HUES48 (cell line): ENCODE measurements around the gene CYP2C18.
"Not testable (repeated sequence)": the region's sequence is repeated elsewhere in the genome, so short reads cannot be mapped to it uniquely, and the experiment has no call there.

Experiments used
- H3K27ac ChIP-seq: one replicate; pipeline ENCODE4 v1.7.0; 2013; ENCODE audit warnings: low read depth, low read length, inconsistent platforms
- H3K27me3 ChIP-seq: 2 replicates; pipeline ENCODE4 v1.6.1; 2013; ENCODE audit warnings: mild to moderate bottlenecking, low read length; ENCODE audit not compliant: control insufficient read depth, insufficient read depth
- H3K36me3 ChIP-seq: 2 replicates; pipeline ENCODE4 v1.6.1; 2013; ENCODE audit warnings: low read length; ENCODE audit not compliant: control insufficient read depth, insufficient read depth
- H3K4me1 ChIP-seq: 2 replicates; pipeline ENCODE4 v1.6.1; 2013; ENCODE audit warnings: mild to moderate bottlenecking, low read length; ENCODE audit not compliant: control insufficient read depth, insufficient read depth
- H3K4me3 ChIP-seq: 2 replicates; pipeline ENCODE4 v1.5.1; 2013; ENCODE audit warnings: mild to moderate bottlenecking, low read depth, low read length
- H3K9ac ChIP-seq: 2 replicates; pipeline ENCODE4 v1.6.1; 2013; ENCODE audit warnings: mild to moderate bottlenecking, low read depth, low read length, moderate library complexity
- H3K9me3 ChIP-seq: 2 replicates; pipeline ENCODE4 v1.6.1; 2013; ENCODE audit warnings: low read length; ENCODE audit not compliant: control insufficient read depth, insufficient read depth

The CYP2C18 gene

DNA sequence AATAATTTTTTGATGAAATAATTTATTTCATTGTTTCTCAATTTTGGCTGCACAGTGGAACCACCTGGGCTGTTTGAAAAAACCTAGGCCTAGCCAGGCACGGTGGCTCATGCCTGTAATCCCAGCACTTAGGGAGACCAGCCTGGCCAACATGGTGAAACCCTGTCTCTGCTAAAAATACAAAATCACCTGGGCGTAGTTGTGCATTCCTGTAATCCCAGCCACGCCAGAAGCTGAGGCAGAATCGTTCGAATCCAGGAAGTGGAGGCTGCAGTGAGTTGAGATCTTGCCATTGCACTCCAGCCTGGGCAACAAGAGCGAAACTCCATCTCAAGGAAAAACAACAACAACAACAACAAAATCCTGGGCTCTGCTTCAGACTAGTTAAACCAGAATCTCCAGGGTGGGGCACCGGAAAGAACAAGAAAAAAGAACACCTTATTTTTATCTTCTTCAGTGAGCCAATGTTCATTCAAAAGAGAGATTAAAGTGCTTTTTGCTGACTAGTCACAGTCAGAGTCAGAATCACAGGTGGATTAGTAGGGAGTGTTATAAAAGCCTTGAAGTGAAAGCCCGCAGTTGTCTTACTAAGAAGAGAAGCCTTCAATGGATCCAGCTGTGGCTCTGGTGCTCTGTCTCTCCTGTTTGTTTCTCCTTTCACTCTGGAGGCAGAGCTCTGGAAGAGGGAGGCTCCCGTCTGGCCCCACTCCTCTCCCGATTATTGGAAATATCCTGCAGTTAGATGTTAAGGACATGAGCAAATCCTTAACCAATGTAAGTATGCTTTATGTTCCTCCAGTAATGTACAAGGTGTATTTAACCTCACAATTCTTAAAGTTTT, at the start of gene CYP2C18:
Gene CYP2C18, plus strand, starts transcription at position 516 of the 841 bp plus-strand sequence. Its CDS starts 91 bp downstream, at position 607.
- Histone ChIP-seq H3K36me3 (no peaks in the 10 kb centered on the region), H3K27me3 (no peaks in the 10 kb centered on the region), H3K4me1 (no peaks in the 10 kb centered on the region), H3K9ac (no peak within 1 kb of the TSS), H3K9me3 (no peaks in the 10 kb centered on the region), H3K27ac (no peak within 1 kb of the TSS), H3K4me3 (no peak within 1 kb of the TSS)

DNA sequence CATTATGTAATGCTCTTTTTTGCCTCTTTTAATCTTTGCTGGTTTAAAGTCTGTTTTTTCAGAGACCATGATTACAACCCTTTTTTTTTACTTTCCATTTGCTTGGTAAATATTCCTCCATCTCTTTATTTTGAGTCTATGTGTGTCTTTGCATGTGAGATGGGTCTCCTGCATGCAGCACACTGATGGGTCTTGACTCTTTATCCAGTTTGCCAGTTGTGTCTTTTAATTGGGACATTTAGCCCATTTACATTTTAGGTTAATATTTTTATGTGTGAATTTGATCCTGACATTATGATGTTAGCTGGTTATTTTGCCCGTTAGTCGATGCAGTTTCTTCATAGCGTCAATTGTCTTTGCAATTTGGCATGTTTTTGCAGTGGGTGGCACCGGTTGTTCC, 45.4 kb upstream of the CYP2C18 start:
- H3K9me3 ChIP-seq, H3K27me3 ChIP-seq, H3K4me3 ChIP-seq, H3K27ac ChIP-seq, H3K9ac ChIP-seq, H3K4me1 ChIP-seq, H3K36me3 ChIP-seq: not testable (repeated sequence)

DNA sequence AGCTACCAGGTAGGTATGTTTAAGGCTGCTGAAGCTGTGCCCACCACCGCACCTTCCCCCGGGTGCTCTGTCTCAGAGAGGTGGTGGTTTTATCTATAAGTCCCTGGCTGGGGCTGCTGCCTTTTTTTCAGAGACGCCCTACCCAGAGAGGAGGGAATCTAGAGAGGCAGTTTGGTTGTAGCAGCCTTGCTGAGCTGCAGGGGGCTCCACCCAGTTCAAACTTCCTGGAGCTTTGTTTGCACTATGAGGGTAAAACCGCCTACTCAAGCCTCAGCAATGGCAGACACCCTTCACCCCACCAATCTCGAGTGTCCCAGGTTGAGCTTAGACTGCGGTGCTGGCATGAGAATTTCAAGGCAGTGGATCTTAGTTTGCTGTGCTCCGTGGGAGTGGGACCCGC, 43.6 kb upstream of the CYP2C18 start:
- Histone ChIP-seq H3K4me3 (no peak overlapping the region), H3K27ac (no peak overlapping the region), H3K9ac (no peak overlapping the region), H3K9me3 (peaks cover 7% of the 10 kb centered on the region; the same call in 1 of the 2 replicates), H3K4me1 (no peaks in the 10 kb centered on the region), H3K36me3 (no peaks in the 10 kb centered on the region), H3K27me3 (no peaks in the 10 kb centered on the region)

GRCh38 chr10:94640562-94640961, 43.0 kb upstream of the CYP2C18 start:
- Histone ChIP-seq H3K27me3 (no peaks in the 10 kb centered on the region), H3K9ac (no peak overlapping the region), H3K4me3 (no peak overlapping the region), H3K27ac (no peak overlapping the region), H3K4me1 (no peaks in the 10 kb centered on the region), H3K36me3 (no peaks in the 10 kb centered on the region), H3K9me3 (peaks cover 7% of the 10 kb centered on the region; the same call in 1 of the 2 replicates)

DNA sequence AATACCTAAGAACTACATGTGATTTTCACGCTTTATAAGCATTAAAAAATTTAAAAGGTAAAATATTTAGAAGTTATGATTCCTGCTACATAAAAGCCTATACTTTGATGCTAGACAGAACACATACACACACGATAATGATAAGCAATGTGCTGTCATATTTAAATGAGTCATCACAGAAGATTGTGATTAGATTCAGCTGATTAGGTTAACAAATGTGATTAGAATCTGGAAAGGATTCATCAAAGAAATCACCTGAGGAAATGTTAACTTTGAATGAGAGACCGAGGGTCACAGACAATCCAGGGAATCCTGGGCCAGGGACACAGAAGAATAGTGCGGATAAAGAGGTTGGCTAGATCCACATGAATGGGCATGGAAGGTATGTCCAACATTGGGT, 42.0 kb upstream of the CYP2C18 start:
- Histone ChIP-seq H3K4me1 (no peaks in the 10 kb centered on the region), H3K9me3 (peaks cover 7% of the 10 kb centered on the region; the same call in 1 of the 2 replicates), H3K36me3 (no peaks in the 10 kb centered on the region), H3K27ac (no peak overlapping the region), H3K4me3 (no peak overlapping the region), H3K27me3 (no peaks in the 10 kb centered on the region), H3K9ac (no peak overlapping the region)

- Histone ChIP-seq H3K4me1 (no peaks in the 10 kb centered on the region), H3K9me3 (no peaks in the 10 kb centered on the region), H3K27me3 (no peaks in the 10 kb centered on the region), H3K27ac (no peak overlapping the region), H3K36me3 (no peaks in the 10 kb centered on the region), H3K9ac (no peak overlapping the region), H3K4me3 (no peak overlapping the region)
Measured at GRCh38 chr10:94644352-94644751, 39.2 kb upstream of the CYP2C18 start.

DNA sequence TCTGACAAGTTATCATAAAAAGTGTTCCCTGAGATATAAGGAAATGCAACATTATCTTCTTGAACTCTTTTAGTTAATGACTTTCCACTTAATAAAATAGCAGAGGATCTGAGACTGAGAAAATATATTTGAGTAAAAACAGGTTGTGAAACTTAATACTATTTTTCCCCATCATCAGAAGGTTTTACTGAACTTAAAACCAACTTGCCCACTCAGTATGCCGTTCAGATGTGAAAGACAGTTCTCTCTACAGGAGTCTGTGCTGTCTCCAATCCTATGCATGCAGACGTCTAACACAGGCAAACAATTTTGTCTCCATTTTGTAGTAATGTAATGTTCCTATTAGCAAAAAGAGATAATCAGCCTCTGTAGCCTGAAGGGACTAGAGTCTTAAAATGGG, 38.2 kb upstream of the CYP2C18 start:
- no peaks in the 10 kb centered on the region for H3K9me3 ChIP-seq
- no peaks in the 10 kb centered on the region for H3K4me1 ChIP-seq
- no peaks in the 10 kb centered on the region for H3K27me3 ChIP-seq
- no peak overlapping the region for H3K4me3 ChIP-seq
- H3K9ac ChIP-seq, result no peak overlapping the region
- H3K36me3 ChIP-seq, result no peaks in the 10 kb centered on the region
- H3K27ac ChIP-seq, result no peak overlapping the region

DNA sequence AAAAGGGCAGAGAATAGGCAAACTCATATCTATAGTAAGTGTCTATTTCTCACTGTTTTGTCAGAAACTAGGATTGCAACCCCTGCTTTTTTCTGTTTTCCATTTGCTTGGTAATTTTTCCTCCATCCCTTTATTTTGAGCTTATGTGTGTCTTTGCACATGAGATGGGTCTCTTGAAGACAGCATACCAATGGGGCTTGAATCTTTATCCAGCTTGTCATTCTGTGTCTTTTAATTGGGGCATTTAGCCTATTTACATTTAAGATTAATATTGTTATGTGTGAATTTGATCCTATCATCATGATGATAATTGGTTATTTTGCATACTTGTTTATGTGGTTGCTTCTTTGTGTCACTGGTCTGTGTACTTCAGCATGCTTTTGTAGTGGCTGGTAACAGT, 28.3 kb upstream of the CYP2C18 start:
- H3K27me3 ChIP-seq, H3K36me3 ChIP-seq, H3K27ac ChIP-seq, H3K4me3 ChIP-seq, H3K4me1 ChIP-seq, H3K9ac ChIP-seq, H3K9me3 ChIP-seq: not testable (repeated sequence)

DNA sequence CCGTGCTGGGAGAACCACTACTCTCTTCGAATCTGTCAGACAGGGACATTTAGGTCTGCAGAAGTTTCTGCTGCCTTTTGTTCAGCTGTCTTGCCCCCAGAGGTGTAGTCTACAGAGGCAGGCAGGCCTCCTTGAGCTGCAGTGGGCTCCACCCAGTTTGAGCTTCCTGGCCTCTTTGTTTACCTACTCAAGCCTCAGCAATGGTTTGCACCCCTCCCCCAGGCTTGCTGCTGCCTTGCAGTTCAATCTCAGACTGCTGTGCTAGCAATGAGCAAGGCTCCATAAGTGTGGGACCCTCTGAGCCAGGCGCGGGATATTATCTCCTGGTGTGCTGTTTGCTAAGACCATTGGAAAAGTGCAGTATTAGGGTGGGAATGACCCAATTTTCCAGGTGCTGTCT, 20.5 kb upstream of the CYP2C18 start:
- H3K9ac ChIP-seq, H3K4me3 ChIP-seq, H3K9me3 ChIP-seq, H3K27ac ChIP-seq, H3K4me1 ChIP-seq, H3K27me3 ChIP-seq, H3K36me3 ChIP-seq: not testable (repeated sequence)

GRCh38 chr10:94666391-94667102, 17.0 kb upstream of the CYP2C18 start:
- Histone ChIP-seq H3K36me3 (no peaks in the 10 kb centered on the region), H3K9ac (no peak overlapping the region), H3K4me3 (no peak overlapping the region), H3K4me1 (no peaks in the 10 kb centered on the region), H3K9me3 (no peaks in the 10 kb centered on the region), H3K27ac (no peak overlapping the region), H3K27me3 (no peaks in the 10 kb centered on the region)

- no peaks in the 10 kb centered on the region for H3K27me3 ChIP-seq
- no peaks in the 10 kb centered on the region for H3K9me3 ChIP-seq
- no peak overlapping the region for H3K9ac ChIP-seq
- H3K36me3 ChIP-seq, result no peaks in the 10 kb centered on the region
- no peaks in the 10 kb centered on the region for H3K4me1 ChIP-seq
- H3K27ac ChIP-seq, result no peak overlapping the region
- H3K4me3 ChIP-seq, result no peak overlapping the region
Measured at GRCh38 chr10:94673614-94674321, 9.8 kb upstream of the CYP2C18 start.
